ENCODE measurements around the gene NHERF2.

The NHERF2 gene

GRCh38 chr16:2077696-2078095 lies 51.0 kb downstream of the NHERF2 start:
- Histone ChIP-seq H3K9me3 (ENCODE audit: insufficient read depth, low read length) (no peaks in the 10 kb centered on the region), H3K27ac (ENCODE audit: low read depth, low read length) (no peak overlapping the region), H3K9ac (ENCODE audit: low read length) (no peak overlapping the region), H3K4me3 (ENCODE audit: insufficient read depth, low read length, poor library complexity, severe bottlenecking) (no peak overlapping the region), H2AFZ (ENCODE audit: low read depth, low read length, severe bottlenecking) (no peak overlapping the region), H3K36me3 (ENCODE audit: low read length) (no peaks in the 10 kb centered on the region), H3K27me3 (ENCODE audit: low read length) (no peaks in the 10 kb centered on the region), H3F3A (ENCODE audit: insufficient read depth) (no peaks in the 10 kb centered on the region), H3K4me2 (ENCODE audit: low read depth, low read length, poor library complexity, severe bottlenecking) (no peak overlapping the region), H3K79me2 (ENCODE audit: insufficient read depth, low read length) (no peaks in the 10 kb centered on the region), H3K9me2 (replicated peaks; ENCODE audit: insufficient read depth, low read length) (no peaks in the 10 kb centered on the region), H4K20me1 (ENCODE audit: low read depth, low read length) (no peaks in the 10 kb centered on the region)
- TF ChIP-seq, protein P1, sequence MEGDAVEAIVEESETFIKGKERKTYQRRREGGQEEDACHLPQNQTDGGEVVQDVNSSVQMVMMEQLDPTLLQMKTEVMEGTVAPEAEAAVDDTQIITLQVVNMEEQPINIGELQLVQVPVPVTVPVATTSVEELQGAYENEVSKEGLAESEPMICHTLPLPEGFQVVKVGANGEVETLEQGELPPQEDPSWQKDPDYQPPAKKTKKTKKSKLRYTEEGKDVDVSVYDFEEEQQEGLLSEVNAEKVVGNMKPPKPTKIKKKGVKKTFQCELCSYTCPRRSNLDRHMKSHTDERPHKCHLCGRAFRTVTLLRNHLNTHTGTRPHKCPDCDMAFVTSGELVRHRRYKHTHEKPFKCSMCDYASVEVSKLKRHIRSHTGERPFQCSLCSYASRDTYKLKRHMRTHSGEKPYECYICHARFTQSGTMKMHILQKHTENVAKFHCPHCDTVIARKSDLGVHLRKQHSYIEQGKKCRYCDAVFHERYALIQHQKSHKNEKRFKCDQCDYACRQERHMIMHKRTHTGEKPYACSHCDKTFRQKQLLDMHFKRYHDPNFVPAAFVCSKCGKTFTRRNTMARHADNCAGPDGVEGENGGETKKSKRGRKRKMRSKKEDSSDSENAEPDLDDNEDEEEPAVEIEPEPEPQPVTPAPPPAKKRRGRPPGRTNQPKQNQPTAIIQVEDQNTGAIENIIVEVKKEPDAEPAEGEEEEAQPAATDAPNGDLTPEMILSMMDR (IDR thresholded peaks at IDR 0.05; ENCODE audit: insufficient read depth, low read length, poor library complexity, severe bottlenecking), result no peak
- no peak for TF ChIP-seq EZH2phosphoT487 (conservative IDR thresholded peaks at IDR 0.05; ENCODE audit: low read length)

DNA sequence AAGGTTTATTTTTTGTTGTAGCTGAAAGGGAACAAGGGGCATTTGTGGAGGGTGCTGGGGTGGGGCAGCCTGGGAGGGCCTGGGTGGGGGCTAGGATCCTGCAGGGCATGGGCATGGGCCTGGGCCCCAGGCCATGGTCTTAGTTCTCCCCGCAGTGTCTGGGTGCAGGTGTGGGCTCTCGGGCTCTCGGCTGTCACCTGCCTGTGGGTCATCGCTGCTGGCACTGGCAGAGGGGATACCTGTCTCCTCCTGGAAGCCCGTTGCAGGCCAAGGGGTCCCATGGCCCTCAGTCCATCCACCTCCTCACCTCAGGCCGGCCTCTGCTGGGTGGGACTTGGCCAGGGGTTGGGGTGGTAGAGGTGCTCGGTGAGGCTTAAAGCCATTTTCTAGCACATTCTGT lies 51.4 kb downstream of the NHERF2 start:
- Histone ChIP-seq H2AFZ (ENCODE audit: low read depth, low read length, severe bottlenecking) (no peak overlapping the region), H3K79me2 (ENCODE audit: insufficient read depth, low read length) (no peaks in the 10 kb centered on the region), H3K4me3 (ENCODE audit: insufficient read depth, low read length, poor library complexity, severe bottlenecking) (no peak overlapping the region), H3K9me3 (ENCODE audit: insufficient read depth, low read length) (no peaks in the 10 kb centered on the region), H3K9me2 (replicated peaks; ENCODE audit: insufficient read depth, low read length) (no peaks in the 10 kb centered on the region), H3K9ac (ENCODE audit: low read length) (no peak overlapping the region), H4K20me1 (ENCODE audit: low read depth, low read length) (no peaks in the 10 kb centered on the region), H3K36me3 (ENCODE audit: low read length) (no peaks in the 10 kb centered on the region), H3K27ac (ENCODE audit: low read depth, low read length) (no peak overlapping the region), H3K27me3 (ENCODE audit: low read length) (no peaks in the 10 kb centered on the region), H3F3A (ENCODE audit: insufficient read depth) (no peaks in the 10 kb centered on the region), H3K4me2 (ENCODE audit: low read depth, low read length, poor library complexity, severe bottlenecking) (no peak overlapping the region)
- TF ChIP-seq, protein P1 (IDR thresholded peaks at IDR 0.05; ENCODE audit: insufficient read depth, low read length, poor library complexity, severe bottlenecking), result no peak
- no peak for TF ChIP-seq EZH2phosphoT487 (conservative IDR thresholded peaks at IDR 0.05; ENCODE audit: low read length)

GRCh38 chr16:2078691-2079090 lies 52.0 kb downstream of the NHERF2 start:
- no peak overlapping the region for H3K27ac ChIP-seq (ENCODE audit: low read depth, low read length)
- no peak overlapping the region for H3K4me3 ChIP-seq (ENCODE audit: insufficient read depth, low read length, poor library complexity, severe bottlenecking)
- H3K9me2 ChIP-seq (replicated peaks; ENCODE audit: insufficient read depth, low read length), result no peaks in the 10 kb centered on the region
- H3K9ac ChIP-seq (ENCODE audit: low read length), result no peak overlapping the region
- H3K79me2 ChIP-seq (ENCODE audit: insufficient read depth, low read length), result no peaks in the 10 kb centered on the region
- no peak overlapping the region for H2AFZ ChIP-seq (ENCODE audit: low read depth, low read length, severe bottlenecking)
- no peaks in the 10 kb centered on the region for H3K9me3 ChIP-seq (ENCODE audit: insufficient read depth, low read length)
- H3K36me3 ChIP-seq (ENCODE audit: low read length), result no peaks in the 10 kb centered on the region
- no peaks in the 10 kb centered on the region for H4K20me1 ChIP-seq (ENCODE audit: low read depth, low read length)
- no peaks in the 10 kb centered on the region for H3K27me3 ChIP-seq (ENCODE audit: low read length)
- TF ChIP-seq EZH2phosphoT487 (conservative IDR thresholded peaks at IDR 0.05; ENCODE audit: low read length), result no peak
- TF ChIP-seq, protein P1 (IDR thresholded peaks at IDR 0.05; ENCODE audit: insufficient read depth, low read length, poor library complexity, severe bottlenecking), result no peak
- no peaks in the 10 kb centered on the region for H3F3A ChIP-seq (ENCODE audit: insufficient read depth)
- no peak overlapping the region for H3K4me2 ChIP-seq (ENCODE audit: low read depth, low read length, poor library complexity, severe bottlenecking)
